Activated CD4-positive, alpha-beta memory T cell treated with anti-CD3 and anti-CD28 coated beads for 36 hours (primary cell): ENCODE results near the gene ZACN. TPM values are rescaled to one million over a fixed set of nuclear protein-coding genes. Genes with fewer than 3 reads are reported as not detected.

Source experiments
- CTCF ChIA-PET: fragments of 350-600 bp; sonication (Branson Sonifier 250); formaldehyde crosslinking; loops from one replicate; lab custom pipeline; 2021; ENCODE audit warnings: antibody characterized with exemption, inconsistent platforms; lab: Charles Lee
- POLR2A ChIA-PET: fragments of 350-600 bp; sonication (Branson Sonifier 250); formaldehyde crosslinking; loops from one replicate; lab custom pipeline; 2021; ENCODE audit warnings: antibody characterized with exemption; lab: Charles Lee
- DNase-seq: peaks from one replicate; pipeline ENCODE4 v3.0.0-alpha.2; 2020
- H3K27ac Mint-ChIP-seq: one replicate; pipeline ENCODE4 v1.8.0; 2021; ENCODE audit warnings: mixed read lengths
- H3K27me3 Mint-ChIP-seq: one replicate; pipeline ENCODE4 v1.8.0; 2021; ENCODE audit warnings: mixed read lengths
- H3K36me3 Mint-ChIP-seq: one replicate; pipeline ENCODE4 v1.8.0; 2021; ENCODE audit warnings: mixed read lengths
- H3K4me1 Mint-ChIP-seq: one replicate; pipeline ENCODE4 v1.8.0; 2021; ENCODE audit warnings: low read depth, mixed read lengths
- H3K4me3 Mint-ChIP-seq: one replicate; pipeline ENCODE4 v1.8.0; 2021; ENCODE audit warnings: mild to moderate bottlenecking, mixed read lengths
- H3K9me3 Mint-ChIP-seq: one replicate; pipeline ENCODE4 v1.8.0; 2021; ENCODE audit warnings: mixed read lengths
- intact Hi-C: fragments of 100-400 bp; cut with micrococcal nuclease; formaldehyde crosslinking; loops from one replicate; pipeline ENCODE4 v1.15.1; 2023
- total RNA-seq, 2 experiments: library from RNA; stranded (reverse); gene quantifications; one replicate each; pipeline ENCODE4 v1.2.3, GENCODE V29; 2021

Gene ZACN
- total RNA-seq, 2 experiments from 2014 or later: 4.9 to 5.1 TPM

DNA sequence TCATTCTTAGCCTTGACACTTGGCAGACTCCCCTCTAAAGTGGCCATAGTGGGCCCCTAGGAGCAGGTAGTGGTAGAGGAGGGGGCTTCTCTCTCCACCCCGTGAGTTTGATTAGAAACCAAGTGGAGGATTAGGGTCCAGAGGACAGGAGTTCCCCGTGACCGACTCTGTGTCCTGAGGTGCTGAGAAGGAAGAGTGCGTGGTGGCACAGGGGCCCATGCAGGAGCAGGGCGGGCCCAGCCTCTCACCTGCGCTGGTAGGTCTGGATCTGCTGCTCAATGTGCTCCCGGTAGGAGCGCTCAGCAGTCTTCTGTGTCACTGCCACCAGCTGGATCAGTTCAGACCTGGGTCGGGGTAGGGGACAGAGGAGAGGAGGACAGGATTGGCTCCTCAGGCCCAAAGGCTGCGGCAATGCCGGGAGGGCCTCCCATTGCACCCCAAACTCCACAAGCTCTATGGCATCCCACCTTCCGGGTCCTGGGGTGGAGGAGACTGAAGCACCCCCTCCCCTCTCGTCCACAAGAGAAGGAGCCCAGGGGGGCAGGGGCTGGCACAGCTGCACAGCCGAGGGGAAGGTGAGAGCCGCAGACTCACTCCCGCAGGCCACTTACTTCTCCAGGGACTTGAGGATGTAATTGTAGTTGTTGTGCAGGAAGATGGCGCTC lies 6.2 kb downstream of the ZACN start:
- H3K4me3 Mint-ChIP-seq: no peak overlapping the region
- intact Hi-C loops: no loop called here
- no peak overlapping the region for H3K27ac Mint-ChIP-seq
- DNase-seq: no peak
- no peaks in the 10 kb centered on the region for H3K27me3 Mint-ChIP-seq
- no peaks in the 10 kb centered on the region for H3K4me1 Mint-ChIP-seq
- no peaks in the 10 kb centered on the region for H3K9me3 Mint-ChIP-seq
- ChIA-PET POLR2A (no interaction called here), CTCF (interaction anchor here (0.9 to 2.0 kb wide), 2 partner anchors 12 to 71 kb away, joined by 3 to 6 read pairs; no protein-coding TSS in a partner anchor)
- peaks cover 15% of the 10 kb centered on the region for H3K36me3 Mint-ChIP-seq

DNA sequence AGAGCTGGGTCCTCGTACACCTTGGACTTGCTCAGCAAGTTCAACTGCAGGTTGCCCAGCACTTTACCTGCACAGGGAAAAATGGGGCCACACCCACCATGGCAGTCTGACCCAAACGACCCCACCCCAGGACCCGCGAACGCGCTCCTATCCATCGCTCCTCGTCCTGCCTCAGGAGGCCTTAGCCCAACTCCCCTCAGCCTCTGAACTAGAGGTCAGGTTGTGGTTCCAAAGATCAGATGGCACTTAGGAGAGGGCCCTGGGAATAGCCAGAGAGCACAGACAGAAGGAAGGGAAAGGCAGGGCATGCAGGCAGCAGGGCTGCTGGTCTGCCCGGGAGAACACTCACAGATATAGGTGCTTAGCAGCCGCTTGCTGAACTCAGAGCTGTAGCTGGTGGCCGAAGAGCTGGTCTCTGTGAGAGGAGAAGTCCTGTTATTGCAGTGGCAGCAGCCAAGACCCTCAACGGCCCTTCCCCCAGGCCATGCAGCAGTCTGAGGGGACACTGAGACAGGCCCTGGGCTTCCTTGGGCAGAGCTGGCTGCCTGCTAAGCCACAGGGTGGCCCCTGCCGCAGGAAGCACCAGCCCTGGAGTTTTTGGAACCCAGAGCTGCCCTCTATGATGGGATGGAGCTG lies 6.9 kb downstream of the ZACN start:
- H3K27me3 Mint-ChIP-seq: no peaks in the 10 kb centered on the region

DNA sequence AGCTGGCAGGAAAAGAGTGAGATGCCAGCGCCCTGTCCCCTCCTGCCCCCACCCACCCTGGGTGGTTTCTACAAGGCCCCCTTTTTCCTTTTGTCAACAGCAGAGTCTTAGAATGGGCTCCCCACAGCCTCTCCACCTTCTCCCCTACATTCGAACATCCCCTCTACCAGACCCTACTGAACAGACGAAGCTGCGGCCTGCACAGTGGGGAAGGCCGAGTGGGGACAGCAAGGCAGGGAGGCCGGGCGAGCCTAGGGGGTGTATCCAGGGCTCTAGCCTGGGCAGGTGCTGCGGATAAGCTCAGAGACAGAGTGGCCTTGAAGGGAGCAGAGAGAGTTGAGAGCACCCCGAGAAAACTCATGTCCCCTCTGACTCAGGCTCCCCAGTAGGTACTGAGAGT lies 7.4 kb downstream of the ZACN start:
- H3K4me3 Mint-ChIP-seq: no peak overlapping the region
- H3K4me1 Mint-ChIP-seq: no peaks in the 10 kb centered on the region
- no peaks in the 10 kb centered on the region for H3K9me3 Mint-ChIP-seq
- peaks cover 17% of the 10 kb centered on the region for H3K36me3 Mint-ChIP-seq
- POLR2A ChIA-PET: no interaction called here
- no peaks in the 10 kb centered on the region for H3K27me3 Mint-ChIP-seq
- H3K27ac Mint-ChIP-seq: no peak overlapping the region
- intact Hi-C loops: no loop called here
- CTCF ChIA-PET: interaction anchor here (0.9 to 2.0 kb wide), 2 partner anchors 13 to 72 kb away, joined by 3 to 6 read pairs; no protein-coding TSS in a partner anchor
- no peak for DNase-seq

More for the DNA sequence above, 6.9 kb downstream of the ZACN start:
- no peak overlapping the region for H3K27ac Mint-ChIP-seq
- no peak overlapping the region for H3K4me3 Mint-ChIP-seq
- intact Hi-C loops: no loop called here
- peaks cover 15% of the 10 kb centered on the region for H3K36me3 Mint-ChIP-seq
- CTCF ChIA-PET: interaction anchor here (0.9 to 2.0 kb wide), 2 partner anchors 12 to 71 kb away, joined by 3 to 6 read pairs; no protein-coding TSS in a partner anchor
- POLR2A ChIA-PET: no interaction called here
- no peak for DNase-seq
- no peaks in the 10 kb centered on the region for H3K4me1 Mint-ChIP-seq
- H3K9me3 Mint-ChIP-seq: no peaks in the 10 kb centered on the region

GRCh38 chr17:76087531-76087930 lies 8.5 kb downstream of the ZACN start:
- ChIA-PET POLR2A (interaction anchor here (0.8 kb wide), 1 partner anchor 15 kb away, joined by 3 read pairs; no protein-coding TSS in a partner anchor), CTCF (interaction anchor here (1.3 kb wide), 1 partner anchor 73 kb away, joined by 3 read pairs; no protein-coding TSS in a partner anchor)
- DNase-seq: no peak
- intact Hi-C loops: no loop called here
- Mint-ChIP-seq H3K4me1 (no peaks in the 10 kb centered on the region), H3K9me3 (no peaks in the 10 kb centered on the region), H3K36me3 (peaks cover 20% of the 10 kb centered on the region), H3K27me3 (no peaks in the 10 kb centered on the region), H3K4me3 (no peak overlapping the region), H3K27ac (no peak overlapping the region)

- Mint-ChIP-seq H3K4me3 (no peak overlapping the region), H3K27ac (no peak overlapping the region), H3K27me3 (no peaks in the 10 kb centered on the region), H3K9me3 (no peaks in the 10 kb centered on the region), H3K36me3 (peaks cover 20% of the 10 kb centered on the region), H3K4me1 (no peaks in the 10 kb centered on the region)
- CTCF ChIA-PET: interaction anchor here (1.0 to 2.0 kb wide), 3 partner anchors 20 to 191 kb away, joined by 3 to 5 read pairs (median 3); no protein-coding TSS in a partner anchor
- DNase-seq: no peak
- POLR2A ChIA-PET: interaction anchor here (0.8 kb wide), 1 partner anchor 14 kb away, joined by 3 read pairs; no protein-coding TSS in a partner anchor
- intact Hi-C loops: no loop called here
These were observed 9.3 kb downstream of the ZACN start for GRCh38 chr17:76088041-76088867.

DNA sequence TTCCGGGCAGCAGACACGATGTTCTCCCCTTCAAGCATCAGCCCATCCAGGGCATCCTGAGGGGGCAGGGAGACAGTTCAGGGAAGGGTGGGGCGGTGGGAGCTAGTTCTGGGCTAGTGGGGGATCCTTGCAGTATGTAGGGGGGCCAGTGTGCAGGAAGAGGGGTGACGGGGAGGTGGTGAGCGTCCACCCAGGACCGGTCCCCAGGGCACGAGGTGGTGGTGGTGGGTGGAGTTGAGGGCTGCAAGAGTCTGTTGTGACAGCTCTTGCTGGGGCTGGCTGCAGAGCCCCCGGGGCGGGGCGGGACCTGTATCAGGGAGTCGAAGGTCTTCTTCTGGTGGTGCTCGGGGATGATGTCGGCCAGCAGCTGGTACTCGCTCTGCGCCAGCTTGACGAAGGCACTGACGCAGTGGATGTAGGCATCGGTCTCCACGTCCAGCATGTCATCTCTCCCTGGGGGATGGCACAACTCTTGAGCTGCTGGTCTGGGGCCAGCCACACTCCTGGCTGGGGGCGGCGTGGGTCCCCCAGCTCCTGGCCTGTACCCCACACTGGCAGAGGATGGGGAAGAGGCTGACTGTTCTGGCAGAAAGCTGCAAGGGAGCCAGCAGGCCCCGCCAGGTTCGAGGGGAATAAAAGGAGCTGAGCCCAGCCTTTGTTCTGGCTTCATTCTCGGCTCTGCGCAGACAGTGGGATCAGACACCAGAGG lies 10.0 kb downstream of the ZACN start:
- no peak for DNase-seq
- H3K4me1 Mint-ChIP-seq: no peaks in the 10 kb centered on the region
- H3K4me3 Mint-ChIP-seq: no peak overlapping the region
- peaks cover 20% of the 10 kb centered on the region for H3K36me3 Mint-ChIP-seq
- H3K27ac Mint-ChIP-seq: no peak overlapping the region
- POLR2A ChIA-PET: no interaction called here
- H3K9me3 Mint-ChIP-seq: no peaks in the 10 kb centered on the region
- no peaks in the 10 kb centered on the region for H3K27me3 Mint-ChIP-seq
- intact Hi-C loops: no loop called here
- CTCF ChIA-PET: interaction anchor here (1.0 to 2.0 kb wide), 2 partner anchors 19 to 191 kb away, joined by 3 to 5 read pairs; no protein-coding TSS in a partner anchor

GRCh38 chr17:76089680-76090516 lies 10.9 kb downstream of the ZACN start:
- intact Hi-C loops: no loop called here
- POLR2A ChIA-PET: no interaction called here
- peaks cover 21% of the 10 kb centered on the region for H3K36me3 Mint-ChIP-seq
- H3K27ac Mint-ChIP-seq: no peak overlapping the region
- no peaks in the 10 kb centered on the region for H3K27me3 Mint-ChIP-seq
- H3K9me3 Mint-ChIP-seq: no peaks in the 10 kb centered on the region
- DNase-seq: no peak
- CTCF ChIA-PET: interaction anchor here (2.0 kb wide), 1 partner anchor 190 kb away, joined by 5 read pairs; no protein-coding TSS in a partner anchor
- no peaks in the 10 kb centered on the region for H3K4me1 Mint-ChIP-seq
- H3K4me3 Mint-ChIP-seq: no peak overlapping the region

- DNase-seq: no peak
- POLR2A ChIA-PET: no interaction called here
- no peaks in the 10 kb centered on the region for H3K4me1 Mint-ChIP-seq
- H3K27me3 Mint-ChIP-seq: no peaks in the 10 kb centered on the region
- no peak overlapping the region for H3K4me3 Mint-ChIP-seq
- no peaks in the 10 kb centered on the region for H3K9me3 Mint-ChIP-seq
- intact Hi-C loops: no loop called here
- peaks cover 22% of the 10 kb centered on the region for H3K36me3 Mint-ChIP-seq
- CTCF ChIA-PET: interaction anchor here (1.1 kb wide), 1 partner anchor 76 kb away, joined by 6 read pairs; no protein-coding TSS in a partner anchor
- no peak overlapping the region for H3K27ac Mint-ChIP-seq
These were observed 11.6 kb downstream of the ZACN start for GRCh38 chr17:76090517-76091129.

DNA sequence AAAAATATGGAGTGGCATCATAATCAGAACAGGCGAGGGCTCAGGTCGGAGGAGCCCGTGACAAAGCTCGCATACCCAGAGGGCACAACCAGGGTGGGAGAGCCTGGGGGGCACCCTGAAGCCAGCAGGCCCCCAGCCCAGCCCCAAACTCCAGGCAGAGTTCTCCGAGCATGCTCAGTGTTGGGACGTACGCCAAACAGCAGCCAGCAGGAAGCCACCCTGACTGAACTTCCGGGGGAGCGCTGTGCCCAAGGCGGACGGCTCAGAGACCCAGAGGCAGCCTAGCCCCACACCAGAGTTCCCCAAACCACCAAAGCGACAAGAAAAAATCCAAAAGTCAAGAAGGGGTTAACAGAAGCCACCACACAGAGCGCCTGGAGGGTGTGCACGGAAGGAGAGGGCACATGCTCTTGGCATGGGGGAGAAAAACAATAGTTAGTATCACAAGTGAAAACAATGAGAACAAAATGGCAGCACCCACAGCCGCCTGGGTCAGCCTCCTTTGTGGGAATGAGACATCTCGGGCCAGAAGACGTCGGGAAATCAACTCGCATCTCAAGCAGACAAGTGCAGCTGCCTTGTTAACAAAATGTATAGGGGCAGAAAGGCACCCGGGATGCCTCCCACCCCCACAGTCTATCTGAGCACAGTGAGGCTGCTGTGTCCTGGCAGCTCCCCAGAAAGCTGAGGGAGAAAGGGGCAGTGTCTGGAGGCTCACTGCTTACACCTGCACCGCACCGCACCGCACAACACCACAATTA lies 12.7 kb downstream of the ZACN start:
- H3K4me3 Mint-ChIP-seq: peak overlapping the region; percentile 41
- DNase-seq: no peak
- H3K27ac Mint-ChIP-seq: peak overlapping the region; percentile 63
- H3K4me1 Mint-ChIP-seq: no peaks in the 10 kb centered on the region
- peaks cover 26% of the 10 kb centered on the region for H3K36me3 Mint-ChIP-seq
- H3K9me3 Mint-ChIP-seq: no peaks in the 10 kb centered on the region
- intact Hi-C loops: no loop called here
- POLR2A ChIA-PET: no interaction called here
- CTCF ChIA-PET: interaction anchor here (1.1 to 1.8 kb wide), 2 partner anchors 78 to 188 kb away, joined by 6 read pairs; no protein-coding TSS in a partner anchor
- H3K27me3 Mint-ChIP-seq: no peaks in the 10 kb centered on the region
